CD4-positive, alpha-beta T cell (primary cell): ENCODE measurements around the gene PROSER3. TPM values are rescaled to one million over a fixed set of nuclear protein-coding genes. Genes with fewer than 3 reads are reported as not detected.

Experiments used
- ATAC-seq: fragments of 200-7000 bp; cut with Tn5 transposase; one replicate; pipeline ENCODE4 v1.10.0; 2022; ENCODE audit warnings: mild to moderate bottlenecking; ENCODE audit not compliant: poor library complexity
- CTCF ChIA-PET: fragments of 350-600 bp; sonication (Branson Sonifier 250); formaldehyde crosslinking; loops from one replicate; lab custom pipeline; 2021; ENCODE audit warnings: antibody characterized with exemption, inconsistent platforms; lab: Charles Lee
- POLR2A ChIA-PET: fragments of 350-600 bp; sonication (Branson Sonifier 250); formaldehyde crosslinking; loops from one replicate; lab custom pipeline; 2021; ENCODE audit warnings: antibody characterized with exemption, inconsistent platforms; lab: Charles Lee
- DNase-seq, 14 experiments: peaks; one replicate each; pipeline ENCODE4 v3.0.0-alpha.2; 2013 to 2020; ENCODE audit warnings: mixed read lengths in 2 of 14
- H3K27ac ChIP-seq, 2 donors: one replicate each; pipeline versions ENCODE4 v1.5.1 to v1.7.0; 2013; ENCODE audit warnings: low read length in 2 of 2, low read depth in 1 of 2, mild to moderate bottlenecking in 1 of 2
- H3K27me3 ChIP-seq, 2 experiments: 1 replicate in 1 of 2; 2 replicates in 1 of 2; pipeline versions ENCODE4 v1.6.1 to v1.7.0; 2013; ENCODE audit warnings: low read length in 2 of 2, control low read depth in 1 of 2, mild to moderate bottlenecking in 1 of 2, moderate library complexity in 1 of 2; ENCODE audit not compliant: insufficient read depth in 2 of 2, control insufficient read depth in 1 of 2
- H3K36me3 ChIP-seq: one replicate; pipeline ENCODE4 v1.6.1; 2013; ENCODE audit warnings: low read length, control low read depth; ENCODE audit not compliant: insufficient read depth
- H3K4me1 ChIP-seq: one replicate; pipeline ENCODE4 v1.6.1; 2013; ENCODE audit warnings: low read length, control low read depth; ENCODE audit not compliant: insufficient read depth
- H3K4me3 ChIP-seq: one replicate; pipeline ENCODE4 v1.5.1; 2013; ENCODE audit warnings: mild to moderate bottlenecking, low read length, moderate library complexity
- H3K9me3 ChIP-seq, 2 experiments: 1 replicate in 1 of 2; 2 replicates in 1 of 2; pipeline versions ENCODE4 v1.6.1 to v1.7.0; 2013; ENCODE audit warnings: low read length in 2 of 2, mild to moderate bottlenecking in 2 of 2, control low read depth in 1 of 2, moderate library complexity in 1 of 2; ENCODE audit not compliant: control insufficient read depth in 1 of 2, insufficient read depth in 1 of 2
- H3K27ac Mint-ChIP-seq: one replicate; pipeline ENCODE4 v1.8.0; 2020; ENCODE audit warnings: mixed read lengths
- H3K27me3 Mint-ChIP-seq: one replicate; pipeline ENCODE4 v1.8.0; 2021; ENCODE audit warnings: mixed read lengths
- H3K36me3 Mint-ChIP-seq: one replicate; pipeline ENCODE4 v1.8.0; 2021; ENCODE audit warnings: low read depth, mixed read lengths
- H3K4me1 Mint-ChIP-seq: one replicate; pipeline ENCODE4 v1.8.0; 2021; ENCODE audit warnings: low read depth, mixed read lengths
- H3K4me3 Mint-ChIP-seq: one replicate; pipeline ENCODE4 v1.8.0; 2020; ENCODE audit warnings: mild to moderate bottlenecking, mixed read lengths
- H3K9me3 Mint-ChIP-seq: one replicate; pipeline ENCODE4 v1.8.0; 2020; ENCODE audit warnings: mixed read lengths
- CTCF ChIP-seq: fragments of 200-600 bp; IDR thresholded peaks from one replicate; pipeline ENCODE4 v1.8.0; 2022; ENCODE audit warnings: antibody characterized with exemption, mild to moderate bottlenecking
- intact Hi-C, 2 experiments: fragments of 100-400 bp; cut with DNase I in 1 of 2; cut with micrococcal nuclease in 1 of 2; formaldehyde crosslinking; loops; one replicate each; pipeline versions ENCODE4 v1.15.1 to v1.9.0; 2023 to 2025; cut with DNase I, micrococcal nuclease
- total RNA-seq, 174 experiments: library from RNA in 2 of 174; stranded (reverse) in 2 of 174; gene quantifications; one replicate each; pipeline ENCODE4 v1.2.3 and lab custom pipeline; 2021 to 2026

The PROSER3 gene
- total RNA-seq, 2 experiments from 2014 or later, result 19.4 to 22.6 TPM

GRCh38 chr19:35721374-35721773, 36.6 kb upstream of the PROSER3 start:
- Mint-ChIP-seq H3K27ac (no peak overlapping the region), H3K36me3 (peaks cover 75% of the 10 kb centered on the region), H3K4me3 (peak overlapping the region; percentile 34), H3K4me1 (peaks cover 31% of the 10 kb centered on the region), H3K27me3 (no peaks in the 10 kb centered on the region), H3K9me3 (no peaks in the 10 kb centered on the region)
- POLR2A ChIA-PET, result interaction anchor here (1.1 to 1.4 kb wide), 2 partner anchors 13 to 23 kb away, joined by 4 to 6 read pairs; partner anchors contain the start of gene U2AF1L4
- Histone ChIP-seq H3K27ac (no peak overlapping the region), H3K27me3 (no peaks in the 10 kb centered on the region), H3K36me3 (peaks cover 65% of the 10 kb centered on the region), H3K4me3 (no peak overlapping the region), H3K4me1 (peaks cover 28% of the 10 kb centered on the region), H3K9me3 (no peaks in the 10 kb centered on the region)
- no peak for ATAC-seq
- intact Hi-C loops, result no loop called here
- TF ChIP-seq CTCF, result no peak
- CTCF ChIA-PET, result no interaction called here
- peak in 2 of 14 experiments; percentile 24 to 28 for DNase-seq

GRCh38 chr19:35722461-35722860, 35.5 kb upstream of the PROSER3 start:
- ATAC-seq, result no peak
- peaks cover 76% of the 10 kb centered on the region for H3K36me3 ChIP-seq

GRCh38 chr19:35722897-35723296, 35.1 kb upstream of the PROSER3 start:
- no peak overlapping the region for H3K4me3 Mint-ChIP-seq
- H3K36me3 ChIP-seq, result peaks cover 80% of the 10 kb centered on the region
- CTCF ChIA-PET, result no interaction called here
- peaks cover 79% of the 10 kb centered on the region for H3K36me3 Mint-ChIP-seq
- H3K27ac ChIP-seq, result no peak overlapping the region
- no peaks in the 10 kb centered on the region for H3K9me3 ChIP-seq
- ATAC-seq (no peak), DNase-seq (no peak)
- no peaks in the 10 kb centered on the region for H3K27me3 Mint-ChIP-seq
- H3K4me1 ChIP-seq, result peaks cover 18% of the 10 kb centered on the region
- POLR2A ChIA-PET, result no interaction called here
- intact Hi-C loops, result no loop called here
- no peaks in the 10 kb centered on the region for H3K9me3 Mint-ChIP-seq
- no peak overlapping the region for H3K27ac Mint-ChIP-seq
- H3K4me3 ChIP-seq, result no peak overlapping the region
- no peaks in the 10 kb centered on the region for H3K27me3 ChIP-seq
- TF ChIP-seq CTCF, result no peak
- peaks cover 22% of the 10 kb centered on the region for H3K4me1 Mint-ChIP-seq

More at GRCh38 chr19:35722461-35722860, 35.5 kb upstream of the PROSER3 start:
- no peaks in the 10 kb centered on the region for H3K27me3 Mint-ChIP-seq
- no peak for TF ChIP-seq CTCF
- Histone ChIP-seq H3K27ac (no peak overlapping the region), H3K9me3 (no peaks in the 10 kb centered on the region), H3K4me1 (peaks cover 18% of the 10 kb centered on the region), H3K4me3 (no peak overlapping the region), H3K27me3 (no peaks in the 10 kb centered on the region)
- peaks cover 74% of the 10 kb centered on the region for H3K36me3 Mint-ChIP-seq
- peaks cover 22% of the 10 kb centered on the region for H3K4me1 Mint-ChIP-seq
- H3K9me3 Mint-ChIP-seq, result no peaks in the 10 kb centered on the region
- ChIA-PET CTCF (no interaction called here), POLR2A (no interaction called here)
- no peak overlapping the region for H3K27ac Mint-ChIP-seq
- H3K4me3 Mint-ChIP-seq, result peak overlapping the region; percentile 58
- intact Hi-C loops, result no loop called here
- DNase-seq, result no peak
